Kidney epithelial cell (primary cell): ENCODE data around the gene PAFAH2. TPM values are rescaled to one million over a fixed set of nuclear protein-coding genes. Genes with fewer than 3 reads are reported as not detected.

Source experiments
- DNase-seq: peaks from one replicate; pipeline ENCODE4 v3.0.0-alpha.2; 2010; ENCODE audit warnings: low read depth
- H3K27me3 ChIP-seq: 2 replicates; pipeline ENCODE4 v1.6.0; 2011; ENCODE audit warnings: low read length; ENCODE audit not compliant: control insufficient read depth, insufficient read depth
- H3K36me3 ChIP-seq: 2 replicates; pipeline ENCODE4 v1.5.1; 2011; ENCODE audit warnings: low read length; ENCODE audit not compliant: control insufficient read depth, insufficient read depth
- H3K4me3 ChIP-seq: 2 replicates; pipeline ENCODE4 v1.5.1; 2011; ENCODE audit warnings: low read depth, mild to moderate bottlenecking, control low read depth, low read length
- total RNA-seq: library from RNA; depleted of rRNA; stranded (reverse); fragments of >200 nt; gene quantifications from 2 replicates; pipeline ENCODE4 v1.2.3, GENCODE V29; 2015
- TF ChIP-seq, protein P1 (sequence below): IDR thresholded peaks from 2 replicates; pipeline ENCODE4 v1.5.1; 2011; ENCODE audit warnings: mild to moderate bottlenecking, moderate library complexity, low read length, control low read depth, inconsistent platforms; ENCODE audit not compliant: insufficient read depth, poor library complexity, severe bottlenecking

Gene PAFAH2
- total RNA-seq, 1 donor from 2014 or later = 20.8 TPM

DNA sequence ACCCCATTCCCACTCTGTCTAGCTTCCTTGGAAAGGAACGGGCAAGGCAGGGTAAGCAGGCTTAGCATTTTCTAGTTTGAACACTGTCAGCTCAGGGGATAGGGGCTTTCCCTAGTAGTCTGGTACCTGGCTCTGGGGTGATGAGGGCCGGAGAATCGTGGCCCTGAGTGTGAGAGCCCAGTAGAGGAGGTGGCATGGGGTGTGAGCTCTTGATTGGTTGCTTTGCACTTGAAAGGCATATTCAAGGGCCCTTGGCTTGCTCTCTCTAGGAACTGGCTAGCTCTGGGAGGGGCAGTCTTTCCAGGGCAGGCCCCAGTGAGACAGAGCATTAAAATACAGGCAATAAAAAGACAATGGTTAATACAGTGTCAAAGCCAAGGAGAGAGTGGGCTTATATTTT is 13.0 kb upstream of the PAFAH2 start:
- H3K4me3 ChIP-seq = no peak overlapping the region
- TF ChIP-seq, protein P1, sequence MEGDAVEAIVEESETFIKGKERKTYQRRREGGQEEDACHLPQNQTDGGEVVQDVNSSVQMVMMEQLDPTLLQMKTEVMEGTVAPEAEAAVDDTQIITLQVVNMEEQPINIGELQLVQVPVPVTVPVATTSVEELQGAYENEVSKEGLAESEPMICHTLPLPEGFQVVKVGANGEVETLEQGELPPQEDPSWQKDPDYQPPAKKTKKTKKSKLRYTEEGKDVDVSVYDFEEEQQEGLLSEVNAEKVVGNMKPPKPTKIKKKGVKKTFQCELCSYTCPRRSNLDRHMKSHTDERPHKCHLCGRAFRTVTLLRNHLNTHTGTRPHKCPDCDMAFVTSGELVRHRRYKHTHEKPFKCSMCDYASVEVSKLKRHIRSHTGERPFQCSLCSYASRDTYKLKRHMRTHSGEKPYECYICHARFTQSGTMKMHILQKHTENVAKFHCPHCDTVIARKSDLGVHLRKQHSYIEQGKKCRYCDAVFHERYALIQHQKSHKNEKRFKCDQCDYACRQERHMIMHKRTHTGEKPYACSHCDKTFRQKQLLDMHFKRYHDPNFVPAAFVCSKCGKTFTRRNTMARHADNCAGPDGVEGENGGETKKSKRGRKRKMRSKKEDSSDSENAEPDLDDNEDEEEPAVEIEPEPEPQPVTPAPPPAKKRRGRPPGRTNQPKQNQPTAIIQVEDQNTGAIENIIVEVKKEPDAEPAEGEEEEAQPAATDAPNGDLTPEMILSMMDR = no peak
- peaks cover 1% of the 10 kb centered on the region for H3K27me3 ChIP-seq
- H3K36me3 ChIP-seq = no peaks in the 10 kb centered on the region
- no peak for DNase-seq

DNA sequence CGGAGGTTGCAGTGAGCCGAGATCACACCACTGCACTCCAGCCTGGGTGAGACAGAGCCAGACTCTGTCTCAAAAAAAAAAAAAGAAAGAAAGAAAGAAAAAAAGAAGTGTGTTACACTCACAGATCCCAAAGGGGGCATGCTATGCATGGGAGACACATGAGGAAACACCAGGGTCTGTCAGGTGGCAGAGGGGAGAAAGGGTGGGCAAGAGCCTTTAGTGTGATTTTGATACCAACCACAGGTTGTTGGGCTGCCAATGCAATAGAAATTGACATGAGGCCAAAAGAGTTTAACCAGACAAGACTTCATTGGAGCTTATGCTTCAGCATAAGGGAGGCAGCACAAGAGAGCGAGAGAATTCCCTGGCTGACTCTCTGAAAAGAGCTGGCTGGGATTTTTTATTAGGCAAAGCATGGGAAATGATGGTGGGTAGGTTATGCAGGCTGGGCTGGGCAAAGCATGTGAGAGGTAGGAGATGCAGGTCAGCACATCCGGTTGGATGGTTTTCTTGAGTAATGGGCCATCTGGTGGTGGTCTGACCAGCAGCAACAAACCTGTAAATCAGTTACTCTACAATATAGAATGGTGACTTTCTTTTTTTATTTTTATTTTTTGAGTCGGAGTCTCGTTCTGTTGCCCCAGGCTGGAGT is 12.1 kb upstream of the PAFAH2 start:
- H3K36me3 ChIP-seq = no peaks in the 10 kb centered on the region
- no peak for DNase-seq
- peaks cover 5% of the 10 kb centered on the region for H3K27me3 ChIP-seq
- no peak overlapping the region for H3K4me3 ChIP-seq
- TF ChIP-seq, protein P1 = peak; percentile 21

DNA sequence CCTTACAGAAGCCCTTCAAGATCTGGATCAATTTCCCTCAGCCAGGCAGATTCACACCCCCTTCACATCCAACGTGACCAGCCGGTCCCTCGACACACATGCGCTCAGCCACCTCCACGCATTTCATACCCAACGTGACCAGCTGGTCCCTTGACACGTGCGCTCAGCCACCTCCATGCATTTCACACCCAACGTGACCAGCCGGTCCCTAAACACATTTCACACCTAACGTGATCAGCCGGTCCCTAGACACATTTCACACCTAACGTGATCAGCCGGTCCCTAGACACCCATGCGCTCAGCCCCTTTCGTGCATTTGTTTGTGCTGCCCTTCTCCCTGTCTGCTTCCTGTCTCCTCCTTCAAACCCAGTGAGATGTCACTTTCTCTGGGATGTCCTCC is 8.8 kb upstream of the PAFAH2 start:
- no peak for DNase-seq

DNA sequence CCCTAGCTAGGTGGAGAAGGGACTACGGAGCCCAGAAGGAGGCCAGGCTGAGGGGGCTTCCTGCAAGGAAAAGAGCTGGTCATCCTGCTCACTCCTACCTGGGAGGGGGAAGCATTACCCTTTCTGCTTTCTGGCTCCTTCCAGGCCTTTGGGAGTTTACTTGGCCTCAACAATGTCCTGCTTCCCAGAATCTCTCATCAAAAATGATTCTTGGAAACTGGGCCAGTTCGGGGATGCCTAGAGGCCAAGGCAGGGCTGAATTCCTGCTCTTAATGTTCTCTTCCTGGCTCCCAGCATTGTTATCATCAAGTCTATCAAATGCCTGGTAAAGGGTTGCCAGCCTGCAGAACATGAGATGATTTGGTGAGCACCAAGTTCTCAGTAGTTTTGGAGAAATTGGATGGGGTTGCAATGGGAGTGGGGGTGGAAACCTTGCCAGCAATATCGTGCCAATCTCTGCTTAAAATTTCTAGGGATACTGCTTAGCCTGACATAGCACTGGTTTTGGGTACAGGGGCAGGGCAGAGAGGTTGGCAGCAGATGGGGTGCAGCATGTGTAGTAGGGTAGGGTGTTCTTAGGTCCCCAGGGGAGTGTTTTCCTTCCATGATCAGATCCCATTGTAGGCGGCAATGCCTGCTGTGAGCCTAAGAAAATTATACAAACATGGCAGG is 7.7 kb upstream of the PAFAH2 start:
- no peaks in the 10 kb centered on the region for H3K36me3 ChIP-seq
- H3K4me3 ChIP-seq = no peak overlapping the region
- H3K27me3 ChIP-seq = peaks cover 5% of the 10 kb centered on the region
- no peak for DNase-seq
- TF ChIP-seq, protein P1 = no peak

More for the DNA sequence above, 8.8 kb upstream of the PAFAH2 start:
- Histone ChIP-seq H3K4me3 (no peak overlapping the region), H3K36me3 (no peaks in the 10 kb centered on the region), H3K27me3 (peaks cover 5% of the 10 kb centered on the region)
- TF ChIP-seq, protein P1 = no peak

DNA sequence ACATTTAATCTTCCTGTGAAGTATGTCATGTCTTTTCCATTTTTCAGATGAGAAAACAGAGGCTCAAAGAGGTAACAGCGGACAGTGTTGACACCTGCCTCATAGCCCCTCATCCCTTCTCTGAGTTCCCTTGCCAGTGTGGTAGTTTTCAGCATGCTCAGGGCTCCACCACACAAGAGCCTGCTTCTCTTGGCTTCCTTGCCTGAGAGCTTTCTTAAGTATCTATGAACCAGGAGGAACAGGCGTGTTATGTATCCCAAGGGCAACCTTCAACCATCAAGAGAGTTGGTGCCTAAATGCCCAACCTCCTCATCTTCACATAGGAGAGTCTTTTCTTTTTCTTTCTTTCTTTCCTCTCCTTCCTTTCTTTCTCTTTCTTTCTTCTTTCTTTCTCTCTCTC is 5.9 kb upstream of the PAFAH2 start:
- no peak for DNase-seq
- H3K4me3 ChIP-seq = no peak overlapping the region
- H3K36me3 ChIP-seq = no peaks in the 10 kb centered on the region
- TF ChIP-seq, protein P1 = no peak
- H3K27me3 ChIP-seq = peaks cover 5% of the 10 kb centered on the region

DNA sequence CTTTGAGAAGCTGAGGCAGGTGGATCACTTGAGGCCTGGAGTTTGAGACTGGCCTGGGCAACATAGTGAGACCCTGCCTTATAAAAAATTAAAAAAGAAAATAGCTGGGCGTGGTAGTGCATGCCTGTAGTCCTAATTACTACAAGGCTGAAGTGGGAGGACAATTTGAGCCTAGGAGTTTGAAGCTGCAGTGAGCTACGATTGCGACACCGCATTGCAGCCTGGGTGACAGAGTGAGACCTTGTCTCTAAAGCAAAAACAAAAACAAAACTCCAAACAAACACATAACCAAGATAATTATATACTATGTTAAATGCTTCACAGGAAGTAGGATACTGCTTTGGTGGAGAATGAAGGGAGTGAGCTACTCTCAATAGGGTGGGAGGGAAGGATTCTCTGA is 5.4 kb upstream of the PAFAH2 start:
- Histone ChIP-seq H3K27me3 (peaks cover 5% of the 10 kb centered on the region), H3K36me3 (no peaks in the 10 kb centered on the region), H3K4me3 (no peak overlapping the region)
- DNase-seq = no peak
- TF ChIP-seq, protein P1 = no peak
